HG02798 (cell line): ENCODE data around the gene CCND3.

Experiments used
- ATAC-seq: cut with Tn5 transposase; IDR thresholded peaks from one replicate; pipeline ENCODE4 v1.9.1; 2021; ENCODE audit warnings: mild to moderate bottlenecking; ENCODE audit not compliant: unreplicated experiment, poor library complexity

CCND3 gene

GRCh38 chr6:41927253-41927652 lies 14.4 kb downstream of the CCND3 start:
- ATAC-seq = no peak

- ATAC-seq = no peak
Observed at GRCh38 chr6:41922154-41922553, 19.5 kb downstream of the CCND3 start.

GRCh38 chr6:41921712-41921998 lies 20.0 kb downstream of the CCND3 start:
- no peak for ATAC-seq

GRCh38 chr6:41920921-41921711 lies 20.5 kb downstream of the CCND3 start, which contains the start of the genes BYSL and MED20:
Gene BYSL, plus strand, starts transcription at chr6:41921499. Its CDS starts 64 bp downstream, at chr6:41921563.
Gene MED20, minus strand, starts transcription at chr6:41921139. Its CDS starts 121 bp downstream, at chr6:41921018.
- ATAC-seq = peak; percentile 96

- ATAC-seq = no peak
Observed at GRCh38 chr6:41917528-41917927, 24.1 kb downstream of the CCND3 start.

- no peak for ATAC-seq
Observed at GRCh38 chr6:41914869-41915530, 26.6 kb downstream of the CCND3 start.

- ATAC-seq = no peak
Observed at GRCh38 chr6:41914343-41914742, 27.3 kb downstream of the CCND3 start.

- no peak for ATAC-seq
Observed at GRCh38 chr6:41909727-41910126, 31.9 kb downstream of the CCND3 start.

GRCh38 chr6:41901882-41902519 lies 39.6 kb downstream of the CCND3 start:
- no peak for ATAC-seq

GRCh38 chr6:41900861-41901260 lies 40.7 kb downstream of the CCND3 start:
- no peak for ATAC-seq

- no peak for ATAC-seq
Observed at GRCh38 chr6:41896281-41896680, 45.3 kb downstream of the CCND3 start.

GRCh38 chr6:41895300-41896233 lies 46.0 kb downstream of the CCND3 start, which contains the start of gene USP49:
Gene USP49, minus strand, starts transcription at chr6:41895375. Its CDS starts 88,392 bp downstream, at chr6:41806983.
- peak; percentile 91 for ATAC-seq

GRCh38 chr6:41894366-41895299 lies 47.0 kb downstream of the CCND3 start:
- peak; percentile 34 for ATAC-seq

GRCh38 chr6:41892921-41893564 lies 48.6 kb downstream of the CCND3 start:
- ATAC-seq = no peak

- ATAC-seq = no peak
Observed at GRCh38 chr6:41887331-41887751, 54.3 kb downstream of the CCND3 start.

GRCh38 chr6:41885930-41886329 lies 55.7 kb downstream of the CCND3 start:
- ATAC-seq = no peak

GRCh38 chr6:41884957-41885356 lies 56.7 kb downstream of the CCND3 start:
- ATAC-seq = no peak
